MCF 10A (cell line): ENCODE data around the gene PHLPP1. TPM values are rescaled to one million over a fixed set of nuclear protein-coding genes. Genes with fewer than 3 reads are reported as not detected.
"Not testable (repeated sequence)": the region's sequence is repeated elsewhere in the genome, so short reads cannot be mapped to it uniquely, and the experiment has no call there.

Experiments used
- BruUV-seq: library from RNA; stranded (reverse); fragments of 400-500 nt; replicated peaks from 2 replicates; lab custom pipeline; 2021; lab: Mats Ljungman, UMichigan
- CTCF ChIA-PET: fragments of 300-600 bp; sonication (Branson Sonifier 250); formaldehyde crosslinking; extraction: SDS; loops from one replicate; lab custom pipeline; 2021; ENCODE audit warnings: antibody characterized with exemption, inconsistent platforms; lab: Yijun Ruan, JAX
- POLR2A ChIA-PET: fragments of 300-600, 350-650 bp; sonication (Branson Sonifier 250); formaldehyde crosslinking; extraction: SDS; loops from one replicate; lab custom pipeline; 2020; ENCODE audit warnings: antibody characterized with exemption, inconsistent platforms; lab: Yijun Ruan, JAX
- DNase-seq: peaks from one replicate; pipeline ENCODE4 v3.0.0-alpha.2; 2018; ENCODE audit not compliant: unreplicated experiment
- H3K27ac Mint-ChIP-seq: one replicate; pipeline ENCODE4 v1.8.0; 2022; ENCODE audit warnings: mild to moderate bottlenecking, low read depth, mixed read lengths; ENCODE audit not compliant: unreplicated experiment
- H3K27me3 Mint-ChIP-seq: one replicate; pipeline ENCODE4 v1.8.0; 2022; ENCODE audit warnings: mixed read lengths; ENCODE audit not compliant: insufficient read depth, unreplicated experiment
- H3K36me3 Mint-ChIP-seq: one replicate; pipeline ENCODE4 v1.8.0; 2022; ENCODE audit warnings: mild to moderate bottlenecking, moderate library complexity, mixed read lengths; ENCODE audit not compliant: insufficient read depth, unreplicated experiment
- H3K4me1 Mint-ChIP-seq: one replicate; pipeline ENCODE4 v1.8.0; 2022; ENCODE audit warnings: mixed read lengths; ENCODE audit not compliant: insufficient read depth, unreplicated experiment
- H3K4me3 Mint-ChIP-seq: one replicate; pipeline ENCODE4 v1.8.0; 2022; ENCODE audit warnings: mild to moderate bottlenecking, moderate library complexity, mixed read lengths; ENCODE audit not compliant: unreplicated experiment
- H3K9me3 Mint-ChIP-seq: one replicate; pipeline ENCODE4 v1.8.0; 2022; ENCODE audit warnings: mixed read lengths; ENCODE audit not compliant: unreplicated experiment
- CTCF ChIP-seq: fragments of 200-600 bp; IDR thresholded peaks from one replicate; pipeline ENCODE4 v1.8.0; 2022; ENCODE audit warnings: antibody characterized with exemption, mild to moderate bottlenecking; ENCODE audit not compliant: unreplicated experiment
- intact Hi-C: fragments of 100-400 bp; cut with micrococcal nuclease; formaldehyde crosslinking; loops from 2 replicates; pipeline ENCODE4 v1.14.1; 2022
- total RNA-seq: library from RNA; stranded (reverse); gene quantifications from 2 replicates; pipeline ENCODE4 v1.2.3, GENCODE V29; 2022

Gene PHLPP1
- total RNA-seq, 1 experiment from 2014 or later: 13.1 TPM

DNA sequence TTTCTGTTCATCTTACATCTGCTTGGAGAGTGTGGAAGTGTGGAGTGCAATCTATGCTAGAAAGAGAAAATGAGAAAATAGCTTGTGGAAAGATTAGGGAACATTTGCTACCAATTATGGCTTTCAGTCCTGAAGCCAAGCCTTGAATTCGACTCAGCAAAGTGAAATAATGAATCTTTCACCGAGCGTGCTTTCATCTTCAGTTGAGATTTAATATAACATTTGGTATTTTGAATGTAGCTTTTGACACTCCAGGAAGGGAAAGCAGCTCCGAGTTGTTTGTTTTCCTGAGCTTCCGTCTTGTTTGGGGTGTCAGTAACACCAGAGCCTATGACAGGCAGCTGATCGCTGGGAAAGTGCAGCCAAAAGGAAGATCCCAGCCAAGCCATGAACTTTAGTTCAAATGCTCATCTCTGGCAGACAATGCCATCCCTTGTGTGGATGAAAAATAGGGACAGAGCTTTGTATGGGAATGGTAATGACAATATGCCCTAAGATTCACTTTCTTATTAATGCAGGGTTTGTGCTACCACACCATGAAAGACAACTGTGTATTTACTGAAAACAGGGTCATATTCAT, 25.0 kb upstream of the PHLPP1 start:
- H3K27me3 Mint-ChIP-seq: no peaks in the 10 kb centered on the region
- no TSS peak for BruUV-seq
- peaks cover 28% of the 10 kb centered on the region for H3K9me3 Mint-ChIP-seq
- no peak overlapping the region for H3K4me3 Mint-ChIP-seq
- no peak overlapping the region for H3K27ac Mint-ChIP-seq
- no peak for DNase-seq
- peaks cover 7% of the 10 kb centered on the region for H3K36me3 Mint-ChIP-seq
- POLR2A ChIA-PET: no interaction called here
- intact Hi-C loops: no loop called here
- no peaks in the 10 kb centered on the region for H3K4me1 Mint-ChIP-seq
- CTCF ChIA-PET: interaction anchor here (1.0 to 2.0 kb wide), 3 partner anchors 9 to 107 kb away, joined by 3 to 9 read pairs (median 5); no protein-coding TSS in a partner anchor
- TF ChIP-seq CTCF: no peak

- TF ChIP-seq CTCF: no peak
- peaks cover 7% of the 10 kb centered on the region for H3K36me3 Mint-ChIP-seq
- ChIA-PET POLR2A (interaction anchor here (1.0 kb wide), 1 partner anchor 58 kb away, joined by 3 read pairs; no protein-coding TSS in a partner anchor), CTCF (interaction anchor here (0.6 kb wide), 1 partner anchor 147 kb away, joined by 6 read pairs; no protein-coding TSS in a partner anchor)
- H3K27ac Mint-ChIP-seq: no peak overlapping the region
- intact Hi-C loops: no loop called here
- H3K27me3 Mint-ChIP-seq: no peaks in the 10 kb centered on the region
- H3K4me1 Mint-ChIP-seq: no peaks in the 10 kb centered on the region
- H3K9me3 Mint-ChIP-seq: peaks cover 21% of the 10 kb centered on the region
- no peak overlapping the region for H3K4me3 Mint-ChIP-seq
- BruUV-seq: no TSS peak
- DNase-seq: no peak
Observed at GRCh38 chr18:62693659-62694058, 21.7 kb upstream of the PHLPP1 start.

GRCh38 chr18:62697636-62698035, 17.7 kb upstream of the PHLPP1 start:
- H3K36me3 Mint-ChIP-seq: no peaks in the 10 kb centered on the region
- POLR2A ChIA-PET: no interaction called here
- no peak for DNase-seq
- intact Hi-C loops: no loop called here
- no peak for TF ChIP-seq CTCF
- no peak overlapping the region for H3K4me3 Mint-ChIP-seq
- CTCF ChIA-PET: interaction anchor here (0.6 to 2.6 kb wide), 6 partner anchors 10 to 284 kb away, joined by 3 to 19 read pairs (median 3); no protein-coding TSS in a partner anchor
- H3K9me3 Mint-ChIP-seq: no peaks in the 10 kb centered on the region
- no peaks in the 10 kb centered on the region for H3K27me3 Mint-ChIP-seq
- no peak overlapping the region for H3K27ac Mint-ChIP-seq
- no peaks in the 10 kb centered on the region for H3K4me1 Mint-ChIP-seq
- no TSS peak for BruUV-seq

GRCh38 chr18:62702259-62702658, 13.1 kb upstream of the PHLPP1 start:
- ChIA-PET CTCF (interaction anchor here (0.8 to 1.2 kb wide), 2 partner anchors 116 to 280 kb away, joined by 3 read pairs; no protein-coding TSS in a partner anchor), POLR2A (no interaction called here)
- no peak for TF ChIP-seq CTCF
- H3K9me3 Mint-ChIP-seq: no peaks in the 10 kb centered on the region
- H3K36me3 Mint-ChIP-seq: no peaks in the 10 kb centered on the region
- no peaks in the 10 kb centered on the region for H3K27me3 Mint-ChIP-seq
- H3K27ac Mint-ChIP-seq: no peak overlapping the region
- no peaks in the 10 kb centered on the region for H3K4me1 Mint-ChIP-seq
- DNase-seq: no peak
- no peak overlapping the region for H3K4me3 Mint-ChIP-seq
- no TSS peak for BruUV-seq
- intact Hi-C loops: no loop called here

- H3K27ac Mint-ChIP-seq, intact Hi-C loops, DNase-seq, H3K9me3 Mint-ChIP-seq, BruUV-seq, H3K36me3 Mint-ChIP-seq, H3K4me1 Mint-ChIP-seq, H3K4me3 Mint-ChIP-seq, H3K27me3 Mint-ChIP-seq: not testable (repeated sequence)
- ChIA-PET POLR2A (interaction anchor here (1.3 kb wide), 1 partner anchor 8 kb away, joined by 4 read pairs; no protein-coding TSS in a partner anchor), CTCF (interaction anchor here (0.6 to 2.1 kb wide), 3 partner anchors 67 to 120 kb away, joined by 3 to 7 read pairs (median 3); no protein-coding TSS in a partner anchor)
Observed at GRCh38 chr18:62706879-62707278, 8.5 kb upstream of the PHLPP1 start.

- H3K27me3 Mint-ChIP-seq, intact Hi-C loops, H3K9me3 Mint-ChIP-seq, BruUV-seq, H3K27ac Mint-ChIP-seq, H3K36me3 Mint-ChIP-seq, H3K4me3 Mint-ChIP-seq, H3K4me1 Mint-ChIP-seq, DNase-seq: not testable (repeated sequence)
- POLR2A ChIA-PET: interaction anchor here (0.7 kb wide), 1 partner anchor 44 kb away, joined by 4 read pairs; no protein-coding TSS in a partner anchor
- CTCF ChIA-PET: interaction anchor here (0.6 to 2.5 kb wide), 6 partner anchors 124 to 729 kb away, joined by 3 to 34 read pairs (median 4); no protein-coding TSS in a partner anchor
Observed at GRCh38 chr18:62709908-62710307, 5.4 kb upstream of the PHLPP1 start.
